Neuron (in vitro differentiated cells): Measurements from ENCODE around the gene PNO1.
"Not testable (repeated sequence)": the region's sequence is repeated elsewhere in the genome, so short reads cannot be mapped to it uniquely, and the experiment has no call there.

Experiments
- H2AFZ ChIP-seq: one replicate; pipeline ENCODE4 v1.6.1; 2013; ENCODE audit warnings: low read depth, mild to moderate bottlenecking, inconsistent platforms, low read length, moderate library complexity
- H3K27me3 ChIP-seq: one replicate; pipeline ENCODE4 v1.6.1; 2013; ENCODE audit warnings: low read length; ENCODE audit not compliant: insufficient read depth
- H3K36me3 ChIP-seq: one replicate; pipeline ENCODE4 v1.6.1; 2013; ENCODE audit warnings: low read length; ENCODE audit not compliant: insufficient read depth
- H3K4me1 ChIP-seq: one replicate; pipeline ENCODE4 v1.6.1; 2013; ENCODE audit warnings: low read length; ENCODE audit not compliant: insufficient read depth
- H3K4me3 ChIP-seq: 2 replicates; pipeline ENCODE4 v1.5.1; 2013; ENCODE audit warnings: mild to moderate bottlenecking, low read length, moderate library complexity
- H3K9me3 ChIP-seq: one replicate; pipeline ENCODE4 v1.6.1; 2013; ENCODE audit warnings: low read length

The PNO1 gene

DNA sequence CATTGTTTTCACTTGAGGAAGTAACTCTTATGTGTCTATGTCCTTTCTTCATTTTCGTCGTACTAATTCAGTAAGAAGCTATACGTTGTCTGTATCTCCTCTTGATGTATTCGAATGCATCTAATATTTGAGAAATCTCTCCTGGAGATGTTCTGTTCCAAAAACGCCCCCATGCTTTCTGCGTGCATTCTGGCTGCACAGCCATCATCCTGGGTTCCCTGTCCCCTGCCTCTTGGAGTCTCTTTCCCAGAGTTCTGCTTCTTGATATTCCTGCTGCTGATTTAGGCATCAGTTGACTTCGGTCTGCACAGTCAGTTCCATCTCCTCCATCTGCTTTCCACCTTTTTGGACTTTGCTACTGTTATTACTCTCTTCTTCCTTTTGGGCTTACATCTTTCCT, 13.5 kb downstream of the PNO1 start:
- no peak overlapping the region for H3K4me3 ChIP-seq
- H3K9me3 ChIP-seq = no peaks in the 10 kb centered on the region
- H3K4me1 ChIP-seq = no peaks in the 10 kb centered on the region
- no peaks in the 10 kb centered on the region for H3K27me3 ChIP-seq
- H3K36me3 ChIP-seq = peaks cover 41% of the 10 kb centered on the region
- H2AFZ ChIP-seq = no peak overlapping the region

DNA sequence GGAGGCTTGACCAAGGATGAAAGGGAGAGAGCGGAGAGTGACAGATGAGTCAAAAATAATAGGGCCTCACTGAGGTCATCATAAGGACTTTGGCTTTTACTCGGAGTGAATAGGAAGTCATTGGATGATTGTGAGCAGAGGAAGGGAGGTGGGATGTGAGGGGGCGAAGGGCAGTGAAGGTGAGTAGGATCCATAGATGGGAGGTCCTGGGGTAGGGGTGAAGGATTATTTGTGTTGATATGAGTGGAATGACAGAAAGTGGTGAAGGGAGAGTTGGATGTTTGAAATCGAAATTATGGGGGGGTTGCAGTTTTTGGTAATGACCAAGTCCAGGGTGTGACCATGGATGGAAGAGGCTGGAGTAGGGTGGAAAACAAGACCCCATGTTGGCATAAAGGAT, 14.0 kb downstream of the PNO1 start:
- no peak overlapping the region for H2AFZ ChIP-seq
- no peaks in the 10 kb centered on the region for H3K27me3 ChIP-seq
- H3K4me1 ChIP-seq = no peaks in the 10 kb centered on the region

DNA sequence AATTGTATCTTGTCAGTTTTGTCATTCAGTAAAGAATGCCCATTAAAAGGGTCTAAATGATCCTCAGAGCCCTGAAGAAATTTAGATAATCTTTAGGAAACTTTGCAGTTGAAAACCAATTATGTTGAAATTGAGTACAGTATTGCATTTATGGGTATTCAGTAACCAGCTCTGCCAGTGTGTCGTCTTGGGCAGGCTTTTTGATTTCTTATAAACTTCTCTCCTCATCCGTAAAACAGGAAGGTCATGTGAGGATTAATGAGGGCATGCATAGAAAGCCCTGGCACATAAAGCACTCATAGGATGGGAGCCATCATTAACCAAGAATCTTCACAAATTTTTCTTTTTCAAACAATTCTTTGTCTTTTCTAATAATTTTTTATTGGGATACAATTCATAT, 14.8 kb downstream of the PNO1 start:
- no peaks in the 10 kb centered on the region for H3K9me3 ChIP-seq
- H2AFZ ChIP-seq = no peak overlapping the region
- H3K27me3 ChIP-seq = no peaks in the 10 kb centered on the region
- peaks cover 43% of the 10 kb centered on the region for H3K36me3 ChIP-seq
- H3K4me1 ChIP-seq = no peaks in the 10 kb centered on the region
- no peak overlapping the region for H3K4me3 ChIP-seq

More for the DNA sequence above, 14.0 kb downstream of the PNO1 start:
- Histone ChIP-seq H3K36me3 (peaks cover 41% of the 10 kb centered on the region), H3K4me3 (no peak overlapping the region), H3K9me3 (no peaks in the 10 kb centered on the region)

DNA sequence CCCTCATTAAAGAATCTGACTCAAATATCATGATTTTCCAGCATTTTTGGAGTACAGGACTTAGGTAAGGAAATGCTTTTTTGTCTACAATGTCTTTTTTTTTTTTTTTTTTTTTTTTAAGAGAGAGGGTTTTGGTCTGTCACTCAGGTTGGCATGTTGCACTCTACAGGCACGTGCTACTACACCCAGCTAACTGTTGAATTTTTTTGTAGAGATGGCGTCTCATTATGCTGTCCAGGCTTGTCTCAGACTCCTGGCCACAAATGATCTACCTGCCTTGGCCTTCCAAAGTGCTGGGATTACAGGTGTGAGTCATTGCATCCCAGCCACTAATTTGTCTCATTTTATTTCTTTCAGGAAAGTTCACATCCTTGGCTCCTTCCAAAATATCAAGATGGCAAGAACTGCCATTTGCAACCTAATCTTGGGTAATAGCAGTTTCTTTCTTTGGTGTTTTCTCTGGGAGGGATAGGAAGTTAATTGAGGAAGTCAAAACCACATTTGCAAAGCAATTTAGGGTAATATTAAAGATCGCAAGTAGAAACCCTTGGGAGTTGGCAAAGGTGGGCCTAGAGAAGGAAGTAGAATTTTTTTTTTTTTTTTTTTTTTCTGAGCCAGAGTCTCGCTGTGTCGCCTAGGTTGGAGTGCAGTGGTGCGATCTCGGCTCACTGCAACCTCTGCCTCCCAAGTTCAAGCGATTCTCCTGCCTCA, 15.5 kb downstream of the PNO1 start:
- Histone ChIP-seq H3K4me1 (no peaks in the 10 kb centered on the region), H3K9me3 (no peaks in the 10 kb centered on the region), H3K4me3 (no peak overlapping the region), H2AFZ (no peak overlapping the region), H3K36me3 (peaks cover 44% of the 10 kb centered on the region), H3K27me3 (no peaks in the 10 kb centered on the region)

- not testable (repeated sequence) for H3K4me1 ChIP-seq, H3K4me3 ChIP-seq, H3K9me3 ChIP-seq, H2AFZ ChIP-seq, H3K27me3 ChIP-seq
- H3K36me3 ChIP-seq = peaks cover 49% of the 10 kb centered on the region
Measured at GRCh38 chr2:68175210-68175609, 17.5 kb downstream of the PNO1 start.

DNA sequence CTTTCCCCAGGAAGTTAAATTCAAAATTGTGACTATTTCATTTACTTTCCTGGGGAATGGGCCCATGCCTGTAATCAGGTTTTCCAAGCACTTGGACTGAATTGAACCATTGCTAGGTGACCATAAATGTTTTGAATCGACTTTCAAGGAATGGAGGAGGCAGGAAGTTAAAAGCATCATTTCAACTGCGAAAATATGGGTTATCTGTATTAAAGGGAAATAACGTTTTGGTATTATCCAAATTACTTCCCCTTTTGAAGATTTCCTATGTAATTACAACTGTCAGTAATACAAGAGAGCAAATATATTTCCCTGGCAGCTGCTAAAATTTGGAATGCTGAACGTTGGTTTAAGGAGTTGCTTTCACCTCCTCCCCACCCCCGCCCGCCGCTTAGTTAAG, 19.0 kb downstream of the PNO1 start:
- H3K27me3 ChIP-seq = no peaks in the 10 kb centered on the region
- no peak overlapping the region for H3K4me3 ChIP-seq
- H3K36me3 ChIP-seq = peaks cover 59% of the 10 kb centered on the region
- no peak overlapping the region for H2AFZ ChIP-seq
- H3K4me1 ChIP-seq = no peaks in the 10 kb centered on the region
- H3K9me3 ChIP-seq = no peaks in the 10 kb centered on the region

DNA sequence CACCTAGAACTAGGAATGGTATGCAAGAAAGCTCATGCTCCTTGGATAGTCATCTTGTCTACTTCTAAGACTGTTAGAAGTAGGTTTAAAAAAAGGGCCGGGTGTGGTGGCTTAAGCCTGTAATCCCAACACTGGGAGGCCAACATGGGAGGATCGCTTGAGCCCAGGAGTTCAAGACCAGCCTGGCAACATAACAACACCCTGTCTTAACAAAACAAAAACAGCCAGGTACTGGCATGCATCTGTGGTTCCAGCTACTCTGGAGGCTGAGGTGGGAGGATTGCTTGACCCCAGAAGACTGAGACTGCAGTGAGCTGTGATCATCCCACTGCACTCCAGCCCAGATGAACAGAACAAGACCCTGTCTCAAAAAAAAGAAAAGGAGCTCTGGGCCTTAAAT, 19.9 kb downstream of the PNO1 start:
- Histone ChIP-seq H3K4me3 (no peak overlapping the region), H3K27me3 (no peaks in the 10 kb centered on the region), H2AFZ (no peak overlapping the region), H3K36me3 (peaks cover 52% of the 10 kb centered on the region), H3K9me3 (no peaks in the 10 kb centered on the region), H3K4me1 (no peaks in the 10 kb centered on the region)

GRCh38 chr2:68178432-68178831, 20.7 kb downstream of the PNO1 start:
- Histone ChIP-seq H3K4me1 (no peaks in the 10 kb centered on the region), H3K4me3 (no peak overlapping the region), H3K9me3 (no peaks in the 10 kb centered on the region), H2AFZ (no peak overlapping the region), H3K27me3 (no peaks in the 10 kb centered on the region), H3K36me3 (peaks cover 49% of the 10 kb centered on the region)

GRCh38 chr2:68178954-68179627, 21.4 kb downstream of the PNO1 start:
- H3K4me1 ChIP-seq = no peaks in the 10 kb centered on the region
- no peak overlapping the region for H2AFZ ChIP-seq
- H3K4me3 ChIP-seq = no peak overlapping the region
- H3K36me3 ChIP-seq = peaks cover 50% of the 10 kb centered on the region
- no peaks in the 10 kb centered on the region for H3K27me3 ChIP-seq
- H3K9me3 ChIP-seq = no peaks in the 10 kb centered on the region

DNA sequence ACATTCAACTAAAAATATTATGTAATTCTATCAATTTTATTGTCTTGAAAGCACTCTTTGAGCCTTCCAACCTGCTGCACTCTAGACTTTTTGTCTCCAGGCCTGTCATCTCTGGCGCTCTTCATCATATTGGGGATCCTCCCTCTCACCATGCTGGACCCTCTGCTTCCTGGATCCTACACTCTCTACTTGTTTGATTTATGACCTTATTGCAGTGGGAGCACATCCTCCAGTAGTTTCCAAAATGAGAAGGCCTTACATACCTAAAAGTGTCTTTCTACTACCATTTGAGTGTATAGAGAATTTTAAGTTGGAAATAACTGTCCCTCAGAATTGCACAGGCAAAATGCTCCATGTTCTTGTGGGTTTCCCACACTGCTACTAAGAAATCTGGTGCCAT, 25.2 kb downstream of the PNO1 start:
- no peaks in the 10 kb centered on the region for H3K4me1 ChIP-seq
- H2AFZ ChIP-seq = no peak overlapping the region
- no peak overlapping the region for H3K4me3 ChIP-seq
- no peaks in the 10 kb centered on the region for H3K9me3 ChIP-seq
- no peaks in the 10 kb centered on the region for H3K27me3 ChIP-seq
- H3K36me3 ChIP-seq = peaks cover 39% of the 10 kb centered on the region

DNA sequence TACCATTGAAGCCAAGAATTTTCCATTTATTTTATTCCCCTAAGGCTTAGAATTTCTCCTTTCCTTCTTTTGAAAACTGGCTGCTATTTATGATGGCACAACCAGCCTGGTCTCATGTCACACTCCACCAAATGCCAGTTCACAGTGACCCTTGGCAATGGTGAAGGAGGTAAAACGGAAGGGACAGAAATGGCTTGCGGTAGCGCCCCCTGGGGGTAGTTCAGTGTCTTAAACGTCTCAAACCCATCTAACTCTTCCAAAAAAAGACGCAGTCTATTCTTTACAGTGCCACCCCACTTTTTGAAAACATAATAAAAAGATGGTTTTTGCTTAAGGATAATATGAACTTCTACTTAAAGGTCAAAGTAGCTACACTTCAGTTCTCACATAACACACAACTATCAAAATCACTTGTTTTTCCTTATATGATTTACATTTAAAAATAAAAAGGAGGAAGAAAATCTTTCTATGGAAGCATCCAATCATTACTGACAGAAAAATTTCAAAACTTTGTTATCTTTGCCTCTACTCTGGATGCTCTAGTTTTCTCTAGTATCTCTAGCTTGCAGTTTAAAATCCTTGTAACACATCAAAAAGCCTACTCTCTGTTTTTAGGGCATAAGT, 28.0 kb downstream of the PNO1 start:
- peaks cover 34% of the 10 kb centered on the region for H3K36me3 ChIP-seq
- no peak overlapping the region for H2AFZ ChIP-seq
- H3K4me1 ChIP-seq = no peaks in the 10 kb centered on the region
- H3K4me3 ChIP-seq = no peak overlapping the region
- H3K9me3 ChIP-seq = no peaks in the 10 kb centered on the region
- H3K27me3 ChIP-seq = no peaks in the 10 kb centered on the region

DNA sequence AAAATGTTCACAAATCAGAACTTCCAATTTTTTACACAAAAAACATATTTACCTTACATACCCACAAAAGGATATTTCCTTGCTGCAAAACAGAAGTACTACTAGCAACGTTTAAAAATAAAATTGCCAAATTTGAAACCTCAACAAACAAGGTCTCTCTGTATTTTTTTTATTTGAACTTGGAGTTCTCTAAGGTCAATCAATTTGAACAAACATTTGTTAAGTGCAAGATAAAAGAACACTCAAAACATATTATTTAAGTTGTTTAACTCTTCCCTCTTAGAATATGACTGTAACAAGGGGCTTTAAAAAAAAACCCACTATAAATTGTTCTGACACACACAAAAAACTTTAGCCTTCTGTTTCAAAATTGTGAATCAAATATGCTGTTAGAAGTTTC, 29.6 kb downstream of the PNO1 start:
- peaks cover 23% of the 10 kb centered on the region for H3K36me3 ChIP-seq

GRCh38 chr2:68188831-68189230, 31.1 kb downstream of the PNO1 start:
- no peak overlapping the region for H3K4me3 ChIP-seq
- no peaks in the 10 kb centered on the region for H3K9me3 ChIP-seq
- peaks cover 16% of the 10 kb centered on the region for H3K36me3 ChIP-seq
- no peak overlapping the region for H2AFZ ChIP-seq
- no peaks in the 10 kb centered on the region for H3K4me1 ChIP-seq
- no peaks in the 10 kb centered on the region for H3K27me3 ChIP-seq

More for the DNA sequence above, 29.6 kb downstream of the PNO1 start:
- no peak overlapping the region for H3K4me3 ChIP-seq
- no peaks in the 10 kb centered on the region for H3K9me3 ChIP-seq
- H2AFZ ChIP-seq = no peak overlapping the region
- no peaks in the 10 kb centered on the region for H3K4me1 ChIP-seq
- no peaks in the 10 kb centered on the region for H3K27me3 ChIP-seq
